ENCODE measurements around the gene PLIN5.

PLIN5 gene

DNA sequence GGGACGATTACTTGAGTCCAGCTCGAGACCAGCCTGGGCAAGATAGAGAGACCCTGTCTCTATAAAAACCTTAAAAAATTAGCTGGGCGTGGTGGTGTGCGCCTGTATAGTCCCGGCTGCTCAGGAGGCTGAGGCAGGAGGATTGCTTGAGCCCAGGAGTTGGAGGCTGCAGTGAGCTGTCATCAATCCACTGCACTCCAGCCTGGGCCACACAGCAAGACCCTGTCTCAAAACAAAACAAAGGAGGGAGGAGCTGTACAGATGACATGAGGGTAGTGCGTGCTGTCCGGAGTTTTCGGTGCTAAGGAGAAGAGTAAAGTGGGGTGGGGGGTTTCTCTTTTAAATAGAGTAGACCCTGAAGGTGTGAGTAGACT is 40.3 kb downstream of the PLIN5 start:
- TF ChIP-seq GABPA (IDR thresholded peaks at IDR 0.05; ENCODE audit: low read depth) (no peak), SPI1 (IDR thresholded peaks at IDR 0.05; ENCODE audit: borderline replicate concordance, low read depth) (no peak), POLR2AphosphoS5 (IDR thresholded peaks at IDR 0.05; ENCODE audit: low read depth) (no peak)
- TF ChIP-seq, protein P1, sequence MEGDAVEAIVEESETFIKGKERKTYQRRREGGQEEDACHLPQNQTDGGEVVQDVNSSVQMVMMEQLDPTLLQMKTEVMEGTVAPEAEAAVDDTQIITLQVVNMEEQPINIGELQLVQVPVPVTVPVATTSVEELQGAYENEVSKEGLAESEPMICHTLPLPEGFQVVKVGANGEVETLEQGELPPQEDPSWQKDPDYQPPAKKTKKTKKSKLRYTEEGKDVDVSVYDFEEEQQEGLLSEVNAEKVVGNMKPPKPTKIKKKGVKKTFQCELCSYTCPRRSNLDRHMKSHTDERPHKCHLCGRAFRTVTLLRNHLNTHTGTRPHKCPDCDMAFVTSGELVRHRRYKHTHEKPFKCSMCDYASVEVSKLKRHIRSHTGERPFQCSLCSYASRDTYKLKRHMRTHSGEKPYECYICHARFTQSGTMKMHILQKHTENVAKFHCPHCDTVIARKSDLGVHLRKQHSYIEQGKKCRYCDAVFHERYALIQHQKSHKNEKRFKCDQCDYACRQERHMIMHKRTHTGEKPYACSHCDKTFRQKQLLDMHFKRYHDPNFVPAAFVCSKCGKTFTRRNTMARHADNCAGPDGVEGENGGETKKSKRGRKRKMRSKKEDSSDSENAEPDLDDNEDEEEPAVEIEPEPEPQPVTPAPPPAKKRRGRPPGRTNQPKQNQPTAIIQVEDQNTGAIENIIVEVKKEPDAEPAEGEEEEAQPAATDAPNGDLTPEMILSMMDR (IDR thresholded peaks at IDR 0.05; ENCODE audit: insufficient read depth, low read length) = no peak
- TF ChIP-seq, protein P2, sequence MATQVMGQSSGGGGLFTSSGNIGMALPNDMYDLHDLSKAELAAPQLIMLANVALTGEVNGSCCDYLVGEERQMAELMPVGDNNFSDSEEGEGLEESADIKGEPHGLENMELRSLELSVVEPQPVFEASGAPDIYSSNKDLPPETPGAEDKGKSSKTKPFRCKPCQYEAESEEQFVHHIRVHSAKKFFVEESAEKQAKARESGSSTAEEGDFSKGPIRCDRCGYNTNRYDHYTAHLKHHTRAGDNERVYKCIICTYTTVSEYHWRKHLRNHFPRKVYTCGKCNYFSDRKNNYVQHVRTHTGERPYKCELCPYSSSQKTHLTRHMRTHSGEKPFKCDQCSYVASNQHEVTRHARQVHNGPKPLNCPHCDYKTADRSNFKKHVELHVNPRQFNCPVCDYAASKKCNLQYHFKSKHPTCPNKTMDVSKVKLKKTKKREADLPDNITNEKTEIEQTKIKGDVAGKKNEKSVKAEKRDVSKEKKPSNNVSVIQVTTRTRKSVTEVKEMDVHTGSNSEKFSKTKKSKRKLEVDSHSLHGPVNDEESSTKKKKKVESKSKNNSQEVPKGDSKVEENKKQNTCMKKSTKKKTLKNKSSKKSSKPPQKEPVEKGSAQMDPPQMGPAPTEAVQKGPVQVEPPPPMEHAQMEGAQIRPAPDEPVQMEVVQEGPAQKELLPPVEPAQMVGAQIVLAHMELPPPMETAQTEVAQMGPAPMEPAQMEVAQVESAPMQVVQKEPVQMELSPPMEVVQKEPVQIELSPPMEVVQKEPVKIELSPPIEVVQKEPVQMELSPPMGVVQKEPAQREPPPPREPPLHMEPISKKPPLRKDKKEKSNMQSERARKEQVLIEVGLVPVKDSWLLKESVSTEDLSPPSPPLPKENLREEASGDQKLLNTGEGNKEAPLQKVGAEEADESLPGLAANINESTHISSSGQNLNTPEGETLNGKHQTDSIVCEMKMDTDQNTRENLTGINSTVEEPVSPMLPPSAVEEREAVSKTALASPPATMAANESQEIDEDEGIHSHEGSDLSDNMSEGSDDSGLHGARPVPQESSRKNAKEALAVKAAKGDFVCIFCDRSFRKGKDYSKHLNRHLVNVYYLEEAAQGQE (IDR thresholded peaks at IDR 0.05; ENCODE audit: insufficient replicate concordance, low read depth) = no peak
- Histone ChIP-seq H3K4me3 (replicated peaks; ENCODE audit: insufficient read depth, low read length) (no peak overlapping the region), H3K27ac (replicated peaks) (no peak overlapping the region), H3K27me3 (ENCODE audit: insufficient read depth, poor library complexity, severe bottlenecking) (no peaks in the 10 kb centered on the region)
- no peak for DNase-seq (ENCODE audit: low read depth in 1 of 2, low spot score in 1 of 2)

DNA sequence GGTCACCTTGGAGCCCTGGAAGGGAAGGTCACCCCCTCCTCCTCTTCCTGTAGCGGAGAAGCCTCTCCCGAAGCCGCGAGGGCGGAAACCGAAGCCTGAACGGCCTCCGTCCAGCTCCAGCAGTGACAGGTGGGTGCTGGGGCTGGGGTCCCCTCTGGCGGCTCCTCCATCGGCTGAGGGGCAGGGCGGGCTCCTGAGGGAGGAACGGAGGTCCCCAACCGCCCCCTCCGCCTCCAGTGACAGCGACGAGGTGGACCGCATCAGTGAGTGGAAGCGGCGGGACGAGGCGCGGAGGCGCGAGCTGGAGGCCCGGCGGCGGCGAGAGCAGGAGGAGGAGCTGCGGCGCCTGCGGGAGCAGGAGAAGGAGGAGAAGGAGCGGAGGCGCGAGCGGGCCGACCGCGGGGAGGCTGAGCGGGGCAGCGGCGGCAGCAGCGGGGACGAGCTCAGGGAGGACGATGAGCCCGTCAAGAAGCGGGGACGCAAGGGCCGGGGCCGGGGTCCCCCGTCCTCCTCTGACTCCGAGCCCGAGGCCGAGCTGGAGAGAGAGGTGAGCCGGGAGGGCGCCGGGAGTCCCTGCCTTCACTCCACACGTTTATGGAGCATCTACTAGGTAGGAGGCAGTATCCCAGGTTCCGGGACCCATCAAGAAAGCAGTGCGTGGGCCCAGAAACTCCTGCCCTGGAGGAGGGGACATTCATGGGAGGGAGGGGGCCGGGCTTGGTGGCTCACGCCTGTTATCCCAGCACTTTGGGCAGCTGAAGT is 40.9 kb downstream of the PLIN5 start:
- no peak overlapping the region for H3K4me3 ChIP-seq (replicated peaks; ENCODE audit: insufficient read depth, low read length)
- H3K27ac ChIP-seq (replicated peaks) = no peak overlapping the region
- H3K27me3 ChIP-seq (ENCODE audit: insufficient read depth, poor library complexity, severe bottlenecking) = no peaks in the 10 kb centered on the region
- no peak for DNase-seq (ENCODE audit: low read depth in 1 of 2, low spot score in 1 of 2)
- TF ChIP-seq, protein P1 (IDR thresholded peaks at IDR 0.05; ENCODE audit: insufficient read depth, low read length) = no peak
- TF ChIP-seq POLR2AphosphoS5 (IDR thresholded peaks at IDR 0.05; ENCODE audit: low read depth) (no peak), GABPA (IDR thresholded peaks at IDR 0.05; ENCODE audit: low read depth) (no peak), SPI1 (IDR thresholded peaks at IDR 0.05; ENCODE audit: borderline replicate concordance, low read depth) (no peak)
- TF ChIP-seq, protein P2 (IDR thresholded peaks at IDR 0.05; ENCODE audit: insufficient replicate concordance, low read depth) = no peak

DNA sequence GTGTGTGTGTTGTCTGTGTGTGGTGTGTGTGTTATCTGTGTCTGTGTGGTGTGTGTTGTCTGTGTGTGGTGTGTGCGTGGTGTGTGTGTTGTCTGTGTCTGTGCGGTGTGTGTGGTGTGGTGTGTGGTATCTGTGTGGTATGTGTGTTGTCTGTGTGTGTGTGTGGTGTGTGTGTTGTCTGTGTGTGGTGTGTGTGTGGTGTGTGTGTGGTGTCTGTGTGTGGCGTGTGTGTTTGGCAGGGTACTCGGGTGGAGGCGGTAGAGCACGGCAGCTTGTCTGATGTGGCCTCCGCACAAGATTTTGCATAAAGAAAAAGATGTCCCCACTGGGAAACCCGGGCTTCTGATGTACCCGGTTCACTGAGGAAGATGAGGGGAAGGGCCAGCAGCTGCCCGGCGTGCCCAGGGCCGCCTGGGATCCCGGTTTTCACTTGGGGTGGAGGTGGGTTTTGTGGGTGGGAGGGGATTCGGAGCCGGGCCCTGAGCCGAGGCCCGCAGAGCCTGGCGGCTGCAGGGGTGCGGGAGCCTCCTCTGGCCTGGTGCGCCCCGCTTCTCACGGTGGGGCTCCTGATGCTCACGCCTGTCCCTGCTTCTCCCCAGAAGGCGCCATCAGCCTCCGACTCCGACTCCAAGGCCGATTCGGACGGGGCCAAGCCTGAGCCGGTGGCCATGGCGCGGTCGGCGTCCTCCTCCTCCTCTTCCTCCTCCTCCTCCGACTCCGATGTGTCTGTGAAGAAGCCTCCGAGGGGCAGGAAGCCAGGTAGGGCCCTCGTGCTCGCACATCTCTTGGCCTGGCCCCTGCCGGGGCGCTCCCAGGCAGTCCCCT is 41.7 kb downstream of the PLIN5 start:
- TF ChIP-seq SPI1 (IDR thresholded peaks at IDR 0.05; ENCODE audit: borderline replicate concordance, low read depth) (no peak), GABPA (IDR thresholded peaks at IDR 0.05; ENCODE audit: low read depth) (no peak)
- TF ChIP-seq, protein P2 (IDR thresholded peaks at IDR 0.05; ENCODE audit: insufficient replicate concordance, low read depth) = no peak
- TF ChIP-seq, protein P1 (IDR thresholded peaks at IDR 0.05; ENCODE audit: insufficient read depth, low read length) = no peak
- Histone ChIP-seq H3K27ac (replicated peaks) (no peak overlapping the region), H3K27me3 (ENCODE audit: insufficient read depth, poor library complexity, severe bottlenecking) (no peaks in the 10 kb centered on the region), H3K4me3 (replicated peaks; ENCODE audit: insufficient read depth, low read length) (no peak overlapping the region)
- no peak for DNase-seq (ENCODE audit: low read depth in 1 of 2, low spot score in 1 of 2)

All from HL-60 (cell line).